HG02938 (cell line): Measurements from ENCODE around the gene APOBEC3B.
"Not testable (repeated sequence)": the region's sequence is repeated elsewhere in the genome, so short reads cannot be mapped to it uniquely, and the experiment has no call there.

ENCODE experiments used
- ATAC-seq: cut with Tn5 transposase; IDR thresholded peaks from one replicate; pipeline ENCODE4 v1.9.1; 2021; ENCODE audit warnings: mild to moderate bottlenecking, moderate library complexity; ENCODE audit not compliant: unreplicated experiment

The APOBEC3B gene

GRCh38 chr22:38981992-38982927, at the start of gene APOBEC3B:
Gene APOBEC3B, plus strand, starts transcription at chr22:38982347. Its CDS starts 107 bp downstream, at chr22:38982454.
- ATAC-seq, result no peak

GRCh38 chr22:38935023-38935422, 47.1 kb upstream of the APOBEC3B start:
- ATAC-seq, result no peak

- ATAC-seq, result no peak
These were observed 46.5 kb upstream of the APOBEC3B start for GRCh38 chr22:38935616-38936015.

- no peak for ATAC-seq
These were observed 45.6 kb upstream of the APOBEC3B start for GRCh38 chr22:38936562-38936961.

GRCh38 chr22:38937036-38937435, 45.1 kb upstream of the APOBEC3B start:
- no peak for ATAC-seq

GRCh38 chr22:38937541-38937940, 44.6 kb upstream of the APOBEC3B start:
- no peak for ATAC-seq

- no peak for ATAC-seq
These were observed 43.9 kb upstream of the APOBEC3B start for GRCh38 chr22:38938221-38938620.

GRCh38 chr22:38938925-38939324, 43.2 kb upstream of the APOBEC3B start:
- no peak for ATAC-seq

GRCh38 chr22:38940811-38941384, 41.2 kb upstream of the APOBEC3B start:
- ATAC-seq, result no peak

- ATAC-seq, result peak; percentile 67
These were observed 40.6 kb upstream of the APOBEC3B start for GRCh38 chr22:38941488-38941987.

- no peak for ATAC-seq
These were observed 39.4 kb upstream of the APOBEC3B start for GRCh38 chr22:38942702-38943101.

GRCh38 chr22:38943201-38943600, 38.9 kb upstream of the APOBEC3B start:
- ATAC-seq, result no peak

- ATAC-seq, result no peak
These were observed 38.3 kb upstream of the APOBEC3B start for GRCh38 chr22:38943882-38944281.

- no peak for ATAC-seq
These were observed 37.5 kb upstream of the APOBEC3B start for GRCh38 chr22:38944653-38945052.

- ATAC-seq, result not testable (repeated sequence)
These were observed 36.3 kb upstream of the APOBEC3B start for GRCh38 chr22:38945706-38946338.

GRCh38 chr22:38946771-38947170, 35.4 kb upstream of the APOBEC3B start:
- ATAC-seq, result no peak

- ATAC-seq, result no peak
These were observed 34.6 kb upstream of the APOBEC3B start for GRCh38 chr22:38947321-38948140.

- no peak for ATAC-seq
These were observed 33.8 kb upstream of the APOBEC3B start for GRCh38 chr22:38948181-38948940.

- no peak for ATAC-seq
These were observed 32.2 kb upstream of the APOBEC3B start for GRCh38 chr22:38949889-38950405.
